Measurements from ENCODE around the gene TRMT2A. TPM values are rescaled to one million over a fixed set of nuclear protein-coding genes. Genes with fewer than 3 reads are reported as not detected.
A peak's percentile ranks its signal among the peaks of the same experiment; 100 is the strongest.

TRMT2A gene
- polyA plus RNA-seq, 1 donor (not counting 4 experiments of a cell fraction or from before 2014, with no cell fraction given) = 18.3 TPM

DNA sequence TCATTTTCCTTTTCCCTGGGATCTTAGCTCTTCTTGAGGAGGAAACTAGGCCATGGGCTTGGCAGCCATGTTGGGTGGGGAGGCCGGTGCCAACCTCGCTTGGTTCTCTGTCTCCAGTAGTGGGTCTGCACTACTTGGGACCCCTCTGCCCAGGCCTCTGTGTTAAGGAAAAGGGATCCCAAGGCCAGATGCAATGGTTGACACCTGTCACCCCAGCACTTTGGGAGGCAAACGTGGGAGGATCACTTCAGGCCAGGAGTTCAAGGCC lies 12.7 kb upstream of the TRMT2A start:
- H3K36me3 ChIP-seq (ENCODE audit: control insufficient read depth in 2 of 2, extremely low read depth in 1 of 2, insufficient read depth in 2 of 2, low read length in 2 of 2) = peaks cover 13 to 14% of the 10 kb centered on the region in 2 experiments
- no peak overlapping the region for H3K4me2 ChIP-seq (ENCODE audit: control insufficient read depth, extremely low read depth, insufficient read depth, low read depth, low read length)
- dilution Hi-C loops (cut with MboI; ENCODE audit: extremely low pct_ligation_motif_present, low sequenced_read_pairs) = no loop called here
- H3K27me3 ChIP-seq (ENCODE audit: control insufficient read depth, extremely low read depth, insufficient read depth, low read length) = no peaks in the 10 kb centered on the region
- H3K9me1 ChIP-seq (ENCODE audit: control insufficient read depth, extremely low read depth, insufficient read depth, low read length) = no peaks in the 10 kb centered on the region
- TF ChIP-seq, protein P1, sequence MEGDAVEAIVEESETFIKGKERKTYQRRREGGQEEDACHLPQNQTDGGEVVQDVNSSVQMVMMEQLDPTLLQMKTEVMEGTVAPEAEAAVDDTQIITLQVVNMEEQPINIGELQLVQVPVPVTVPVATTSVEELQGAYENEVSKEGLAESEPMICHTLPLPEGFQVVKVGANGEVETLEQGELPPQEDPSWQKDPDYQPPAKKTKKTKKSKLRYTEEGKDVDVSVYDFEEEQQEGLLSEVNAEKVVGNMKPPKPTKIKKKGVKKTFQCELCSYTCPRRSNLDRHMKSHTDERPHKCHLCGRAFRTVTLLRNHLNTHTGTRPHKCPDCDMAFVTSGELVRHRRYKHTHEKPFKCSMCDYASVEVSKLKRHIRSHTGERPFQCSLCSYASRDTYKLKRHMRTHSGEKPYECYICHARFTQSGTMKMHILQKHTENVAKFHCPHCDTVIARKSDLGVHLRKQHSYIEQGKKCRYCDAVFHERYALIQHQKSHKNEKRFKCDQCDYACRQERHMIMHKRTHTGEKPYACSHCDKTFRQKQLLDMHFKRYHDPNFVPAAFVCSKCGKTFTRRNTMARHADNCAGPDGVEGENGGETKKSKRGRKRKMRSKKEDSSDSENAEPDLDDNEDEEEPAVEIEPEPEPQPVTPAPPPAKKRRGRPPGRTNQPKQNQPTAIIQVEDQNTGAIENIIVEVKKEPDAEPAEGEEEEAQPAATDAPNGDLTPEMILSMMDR (optimal IDR thresholded peaks at IDR 0.05 in 1 of 3, IDR thresholded peaks at IDR 0.05 in 1 of 3, conservative IDR thresholded peaks at IDR 0.05 in 1 of 3; ENCODE audit: extremely low read depth in 1 of 3, insufficient read depth in 2 of 3, low read length in 3 of 3) = no peak
- no peak for TF ChIP-seq EZH2 (IDR thresholded peaks at IDR 0.05; ENCODE audit: low read length)
- FAIRE-seq = no peak
- H2AFZ ChIP-seq (ENCODE audit: control insufficient read depth, low read length) = no peak overlapping the region
- peaks cover 9% of the 10 kb centered on the region for H4K20me1 ChIP-seq (ENCODE audit: control insufficient read depth, extremely low read depth, insufficient read depth, low read length)
- H3K27ac ChIP-seq (ENCODE audit: control insufficient read depth, insufficient read depth, low read length) = no peak overlapping the region
- no peak overlapping the region for H3K9ac ChIP-seq (ENCODE audit: control insufficient read depth, extremely low read depth, insufficient read depth, low read length)
- H3K4me1 ChIP-seq (ENCODE audit: control insufficient read depth, extremely low read depth, insufficient read depth, low read length) = peaks cover 13% of the 10 kb centered on the region
- H3K4me3 ChIP-seq (ENCODE audit: control insufficient read depth in 2 of 3, extremely low read depth in 1 of 3, insufficient read depth in 2 of 3, low read depth in 1 of 3, low read length in 3 of 3) = no peak overlapping the region
- no peak for DNase-seq (ENCODE audit: low read depth, low spot score)
- H3K79me2 ChIP-seq (ENCODE audit: control insufficient read depth, insufficient read depth, low read length) = peaks cover 24% of the 10 kb centered on the region
- H3K9me3 ChIP-seq (ENCODE audit: control insufficient read depth, low read depth, low read length) = no peaks in the 10 kb centered on the region

DNA sequence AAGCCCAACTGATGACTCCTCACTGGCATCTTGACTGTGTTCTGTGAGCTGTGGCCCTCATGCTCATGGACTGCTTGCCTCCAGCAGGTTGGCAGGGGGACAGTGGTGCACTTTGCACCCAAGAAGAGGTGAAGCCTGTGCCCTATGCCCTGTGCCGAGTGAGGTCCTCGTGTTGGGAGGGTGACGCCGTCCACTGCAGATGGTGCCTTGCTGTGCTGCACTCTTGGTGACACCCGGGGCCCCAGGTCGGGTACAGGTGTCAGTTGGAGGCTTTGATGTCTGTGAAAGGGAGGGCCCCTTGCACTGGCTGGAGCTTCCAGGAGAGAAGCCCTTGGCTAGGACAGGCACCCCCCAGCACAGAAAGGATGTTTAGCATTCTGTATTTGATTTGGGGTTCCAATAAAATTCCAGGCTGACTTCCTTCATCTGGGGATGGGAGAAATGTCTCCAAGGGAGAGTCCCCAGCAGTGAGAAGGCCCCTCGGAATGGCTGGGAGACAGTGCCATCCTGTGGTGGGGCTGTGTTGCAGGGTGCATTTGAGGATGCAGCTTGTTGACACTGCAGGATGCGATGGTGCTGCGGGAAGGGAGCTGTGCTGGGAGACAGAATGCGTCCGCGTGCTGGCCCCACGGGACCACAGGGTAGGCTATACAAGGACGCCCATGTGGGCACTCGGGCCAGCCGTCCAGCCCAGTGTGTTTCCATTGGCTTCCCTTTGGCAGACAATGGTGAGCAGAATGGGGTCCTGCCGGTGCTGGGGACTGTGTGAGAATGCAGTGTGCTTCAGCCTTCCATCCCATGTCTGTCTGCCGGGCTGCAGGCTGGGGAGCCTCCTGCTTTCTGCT lies 12.1 kb upstream of the TRMT2A start:
- Histone ChIP-seq H3K9me3 (ENCODE audit: control insufficient read depth, low read depth, low read length) (no peaks in the 10 kb centered on the region), H3K9ac (ENCODE audit: control insufficient read depth, extremely low read depth, insufficient read depth, low read length) (no peak overlapping the region), H3K9me1 (ENCODE audit: control insufficient read depth, extremely low read depth, insufficient read depth, low read length) (no peaks in the 10 kb centered on the region), H3K36me3 (ENCODE audit: control insufficient read depth in 2 of 2, extremely low read depth in 1 of 2, insufficient read depth in 2 of 2, low read length in 2 of 2) (peaks cover 15% of the 10 kb centered on the region in 2 experiments), H3K27ac (ENCODE audit: control insufficient read depth, insufficient read depth, low read length) (no peak overlapping the region), H3K4me1 (ENCODE audit: control insufficient read depth, extremely low read depth, insufficient read depth, low read length) (peaks cover 13% of the 10 kb centered on the region), H3K4me3 (ENCODE audit: control insufficient read depth in 2 of 3, extremely low read depth in 1 of 3, insufficient read depth in 2 of 3, low read depth in 1 of 3, low read length in 3 of 3) (no peak overlapping the region), H3K79me2 (ENCODE audit: control insufficient read depth, insufficient read depth, low read length) (peaks cover 20% of the 10 kb centered on the region), H3K27me3 (ENCODE audit: control insufficient read depth, extremely low read depth, insufficient read depth, low read length) (no peaks in the 10 kb centered on the region), H3K4me2 (ENCODE audit: control insufficient read depth, extremely low read depth, insufficient read depth, low read depth, low read length) (no peak overlapping the region), H2AFZ (ENCODE audit: control insufficient read depth, low read length) (no peak overlapping the region), H4K20me1 (ENCODE audit: control insufficient read depth, extremely low read depth, insufficient read depth, low read length) (peaks cover 4% of the 10 kb centered on the region)
- DNase-seq (ENCODE audit: low read depth, low spot score) = no peak
- peak; percentile 17 for FAIRE-seq
- TF ChIP-seq, protein P1 (optimal IDR thresholded peaks at IDR 0.05 in 1 of 3, IDR thresholded peaks at IDR 0.05 in 1 of 3, conservative IDR thresholded peaks at IDR 0.05 in 1 of 3; ENCODE audit: extremely low read depth in 1 of 3, insufficient read depth in 2 of 3, low read length in 3 of 3) = peak; percentile 64 to 92 (median 73)
- no peak for TF ChIP-seq EZH2 (IDR thresholded peaks at IDR 0.05; ENCODE audit: low read length)
- dilution Hi-C loops (cut with MboI; ENCODE audit: extremely low pct_ligation_motif_present, low sequenced_read_pairs) = no loop called here

Measured in keratinocyte (primary cell).